GM12874 (cell line): Measurements from ENCODE around the gene PACRG.

Experiments
- TF ChIP-seq, protein P1 (sequence below): IDR thresholded peaks from 2 replicates; pipeline ENCODE4 v1.5.1; 2011; ENCODE audit warnings: low read depth, mild to moderate bottlenecking, control low read depth, low read length, moderate library complexity; ENCODE audit not compliant: insufficient read depth

Gene PACRG

DNA sequence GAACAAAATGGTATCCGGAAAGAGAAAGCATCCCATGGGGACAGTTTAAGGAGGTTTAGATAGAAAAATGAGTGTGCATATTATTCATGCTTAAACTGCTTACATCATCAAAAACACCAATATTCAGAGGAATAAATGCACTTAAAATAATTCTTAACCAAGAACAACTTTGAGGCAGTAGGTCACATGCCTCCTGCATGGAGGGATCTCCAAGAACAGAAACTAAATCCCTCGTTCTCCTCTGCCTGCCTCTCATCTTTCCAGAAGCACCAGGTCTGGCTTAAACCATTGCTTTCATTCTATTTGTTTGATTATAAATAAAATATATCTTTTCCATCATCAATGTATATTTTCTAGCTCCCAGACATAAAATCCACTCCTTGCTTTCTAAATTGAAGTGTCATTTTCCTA lies 583.2 kb downstream of the PACRG start:
- TF ChIP-seq, protein P1, sequence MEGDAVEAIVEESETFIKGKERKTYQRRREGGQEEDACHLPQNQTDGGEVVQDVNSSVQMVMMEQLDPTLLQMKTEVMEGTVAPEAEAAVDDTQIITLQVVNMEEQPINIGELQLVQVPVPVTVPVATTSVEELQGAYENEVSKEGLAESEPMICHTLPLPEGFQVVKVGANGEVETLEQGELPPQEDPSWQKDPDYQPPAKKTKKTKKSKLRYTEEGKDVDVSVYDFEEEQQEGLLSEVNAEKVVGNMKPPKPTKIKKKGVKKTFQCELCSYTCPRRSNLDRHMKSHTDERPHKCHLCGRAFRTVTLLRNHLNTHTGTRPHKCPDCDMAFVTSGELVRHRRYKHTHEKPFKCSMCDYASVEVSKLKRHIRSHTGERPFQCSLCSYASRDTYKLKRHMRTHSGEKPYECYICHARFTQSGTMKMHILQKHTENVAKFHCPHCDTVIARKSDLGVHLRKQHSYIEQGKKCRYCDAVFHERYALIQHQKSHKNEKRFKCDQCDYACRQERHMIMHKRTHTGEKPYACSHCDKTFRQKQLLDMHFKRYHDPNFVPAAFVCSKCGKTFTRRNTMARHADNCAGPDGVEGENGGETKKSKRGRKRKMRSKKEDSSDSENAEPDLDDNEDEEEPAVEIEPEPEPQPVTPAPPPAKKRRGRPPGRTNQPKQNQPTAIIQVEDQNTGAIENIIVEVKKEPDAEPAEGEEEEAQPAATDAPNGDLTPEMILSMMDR: no peak

- TF ChIP-seq, protein P1: no peak
Measured at GRCh38 chr6:163311830-163312229, 584.1 kb downstream of the PACRG start.

GRCh38 chr6:163313566-163313965 lies 585.8 kb downstream of the PACRG start:
- TF ChIP-seq, protein P1: no peak

DNA sequence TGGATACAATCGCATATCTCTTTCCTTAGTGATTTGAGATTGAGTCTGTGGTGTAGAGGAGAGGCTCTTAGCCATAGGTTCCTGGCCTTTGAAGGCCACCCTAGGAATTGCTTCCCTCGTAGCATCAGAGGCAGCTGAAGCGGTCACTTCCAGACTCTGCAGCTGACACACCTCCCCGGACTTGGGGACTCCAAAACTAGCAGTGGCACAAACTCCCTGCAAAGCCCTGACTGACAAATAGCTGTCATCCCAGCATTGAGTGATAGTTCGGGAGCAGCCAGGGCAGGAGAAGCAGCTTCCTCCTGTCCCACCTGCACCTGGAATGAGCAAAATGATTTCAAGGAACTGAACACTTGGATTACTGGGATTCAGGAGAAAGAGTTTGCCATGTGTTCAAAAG lies 586.2 kb downstream of the PACRG start:
- TF ChIP-seq, protein P1: no peak

DNA sequence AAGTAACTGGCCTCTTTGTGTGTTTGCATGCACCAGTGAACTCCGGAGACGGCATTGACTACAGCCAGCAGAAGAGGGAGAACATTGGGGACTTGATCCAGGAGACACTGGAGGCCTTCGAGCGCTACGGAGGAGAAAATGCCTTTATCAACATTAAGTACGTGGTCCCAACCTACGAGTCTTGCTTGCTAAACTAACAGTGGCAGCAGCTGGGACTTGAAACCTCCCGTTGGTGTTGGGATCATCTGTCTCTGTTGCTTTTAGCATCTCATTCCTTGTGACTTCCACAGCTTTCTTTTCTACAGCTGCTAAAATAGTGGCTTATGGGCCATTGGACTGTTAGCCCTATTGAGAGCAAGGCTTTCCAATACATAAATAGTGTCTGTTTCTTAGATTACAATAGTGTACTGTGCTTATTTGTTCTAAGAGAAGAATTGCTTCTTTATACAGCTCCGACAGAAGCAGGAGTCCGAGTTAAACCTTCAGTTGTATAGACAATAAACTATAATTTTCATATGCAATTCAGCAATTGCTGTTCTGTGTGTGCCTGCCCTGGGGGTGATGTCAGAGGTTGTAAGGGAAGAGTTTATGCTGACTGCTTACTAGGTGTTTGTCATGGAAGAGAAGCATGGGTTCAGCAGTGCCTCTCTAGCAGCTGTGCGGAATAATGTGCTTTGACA lies 587.2 kb downstream of the PACRG start:
- TF ChIP-seq, protein P1: no peak

- TF ChIP-seq, protein P1: no peak
Measured at GRCh38 chr6:163318071-163318786, 590.5 kb downstream of the PACRG start.

DNA sequence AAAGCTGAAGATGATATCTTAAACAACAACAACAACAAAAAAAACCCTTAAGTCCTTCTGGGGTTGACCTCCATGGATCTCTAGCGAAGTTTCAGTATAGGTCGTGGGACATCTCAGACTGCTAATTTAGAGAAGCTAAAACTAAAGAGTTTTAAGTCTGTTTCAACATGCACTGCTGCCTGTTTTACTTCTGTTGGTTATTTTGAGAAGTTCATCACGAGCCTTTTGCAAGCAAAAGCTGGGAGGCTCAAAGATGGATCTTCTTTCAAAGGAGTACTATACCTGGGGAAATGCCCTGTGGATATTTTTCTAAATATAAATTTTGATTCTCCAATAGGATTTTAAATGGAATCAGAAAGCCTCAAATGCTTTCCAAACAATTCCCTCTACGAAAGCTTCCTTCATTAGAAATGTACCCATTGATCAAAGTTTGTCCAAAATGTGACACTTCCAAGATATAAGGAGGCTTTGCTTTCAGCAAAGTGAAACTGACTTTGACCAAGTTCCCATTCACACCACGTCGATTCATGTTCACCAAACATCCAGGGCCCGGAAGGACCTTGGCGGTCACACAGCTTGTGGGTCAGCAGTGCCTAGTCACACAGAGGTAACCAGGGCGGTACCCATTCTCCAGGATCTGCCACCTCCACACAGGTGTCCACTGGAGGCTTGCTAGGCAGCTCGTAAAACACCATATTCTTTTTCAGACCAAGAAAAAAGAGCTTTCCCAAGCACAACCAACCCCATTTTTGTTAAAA lies 592.0 kb downstream of the PACRG start:
- TF ChIP-seq, protein P1: no peak
